GM18858 (cell line): ENCODE results near the gene SOCS7.

ENCODE experiments used
- ATAC-seq: cut with Tn5 transposase; IDR thresholded peaks from one replicate; pipeline ENCODE4 v1.9.1; 2021; ENCODE audit not compliant: unreplicated experiment

SOCS7 gene

GRCh38 chr17:38418062-38418692 lies 66.5 kb downstream of the SOCS7 start:
- ATAC-seq = no peak

- ATAC-seq = no peak
These were observed 67.3 kb downstream of the SOCS7 start for GRCh38 chr17:38418693-38419507.

DNA sequence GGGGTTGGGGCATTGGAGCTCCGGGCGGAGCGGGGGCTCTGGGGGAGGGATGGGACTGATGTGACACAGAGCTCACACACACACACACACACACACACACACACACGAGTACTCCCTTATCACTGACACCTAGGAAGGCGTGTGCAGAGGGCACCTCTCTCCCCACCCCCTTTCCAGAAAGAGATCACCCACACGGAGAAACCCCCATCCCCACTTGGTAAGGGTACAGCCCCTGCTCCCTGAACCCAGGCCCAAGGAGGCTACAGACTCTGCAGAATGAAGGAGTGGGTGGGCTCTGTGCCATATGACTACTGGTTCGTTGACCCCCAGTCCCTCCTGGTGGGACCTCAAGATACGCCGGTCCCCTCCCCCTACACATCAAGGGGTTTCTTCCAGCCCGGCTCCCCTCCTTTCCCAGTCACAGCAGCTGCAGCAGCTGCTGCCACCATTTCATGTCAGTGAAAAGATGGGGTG lies 67.9 kb downstream of the SOCS7 start:
- ATAC-seq = no peak

DNA sequence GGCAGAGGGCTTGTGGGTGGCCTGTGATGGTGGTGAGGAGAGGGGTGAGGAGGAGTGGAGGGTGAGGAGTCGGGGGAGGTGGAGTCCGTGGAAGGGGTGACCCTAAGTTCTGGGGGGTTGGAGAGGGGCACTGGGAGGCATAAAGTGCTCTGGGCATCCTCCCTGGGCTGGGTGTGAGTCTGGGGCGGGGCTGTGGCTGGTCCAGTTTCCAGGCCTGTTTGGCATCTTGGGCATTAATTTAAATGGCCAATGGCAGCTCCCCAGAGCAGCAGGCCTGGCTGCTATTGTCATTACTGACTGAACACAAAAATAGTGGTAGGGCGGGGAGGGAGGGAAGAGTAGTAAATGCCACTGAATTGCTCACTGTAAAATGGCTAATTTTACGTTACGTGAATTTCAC lies 68.9 kb downstream of the SOCS7 start:
- no peak for ATAC-seq

- no peak for ATAC-seq
These were observed 69.7 kb downstream of the SOCS7 start for GRCh38 chr17:38421171-38421841.

DNA sequence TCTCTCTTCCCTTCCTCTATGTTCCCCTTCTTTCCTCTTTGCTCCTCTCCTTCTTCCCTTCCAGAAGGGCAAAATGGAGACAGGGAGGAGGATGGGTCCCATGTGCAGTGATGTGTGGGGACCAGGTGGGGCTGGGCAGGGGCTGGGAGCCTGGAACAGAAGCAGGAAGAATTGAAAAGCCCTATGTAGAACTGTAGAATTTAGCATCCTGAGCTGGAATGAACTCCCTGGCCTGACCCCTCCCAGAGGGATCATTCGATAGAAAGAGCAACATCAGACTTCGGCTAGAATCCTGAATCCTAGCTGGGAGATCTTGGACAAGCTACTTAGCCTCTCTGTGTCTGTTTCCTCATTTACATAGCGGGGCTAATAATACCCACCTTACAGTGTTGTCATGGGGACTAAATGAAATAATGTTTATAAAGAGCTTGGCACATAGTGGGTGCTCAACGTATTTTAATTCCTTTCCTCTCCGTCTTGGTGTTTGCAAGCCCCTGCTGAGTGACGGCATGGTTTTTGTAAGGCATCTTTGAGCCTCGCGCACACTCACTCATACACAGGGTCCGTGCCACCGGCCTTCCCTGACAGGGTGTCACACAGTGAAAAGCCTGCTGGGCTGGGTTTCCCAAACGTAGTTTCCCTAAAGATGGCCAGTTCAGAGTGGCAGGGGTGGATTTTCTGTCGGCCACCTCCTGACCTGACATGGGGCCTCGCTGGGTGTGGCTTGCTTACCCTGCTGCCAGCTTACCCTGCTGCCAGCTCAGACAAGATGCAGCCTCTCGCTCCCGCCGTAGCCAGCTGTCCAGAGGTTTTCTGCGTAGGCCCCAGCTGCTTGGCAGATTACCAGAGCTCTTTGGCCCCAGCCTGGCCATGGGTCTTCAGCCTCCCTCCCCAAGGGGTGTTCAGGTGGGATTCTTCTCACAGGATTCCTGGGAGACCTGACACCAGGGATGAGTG lies 70.5 kb downstream of the SOCS7 start:
- ATAC-seq = no peak

- ATAC-seq = no peak
These were observed 72.8 kb downstream of the SOCS7 start for GRCh38 chr17:38424297-38424972.

- no peak for ATAC-seq
These were observed 73.4 kb downstream of the SOCS7 start for GRCh38 chr17:38425031-38425430.

DNA sequence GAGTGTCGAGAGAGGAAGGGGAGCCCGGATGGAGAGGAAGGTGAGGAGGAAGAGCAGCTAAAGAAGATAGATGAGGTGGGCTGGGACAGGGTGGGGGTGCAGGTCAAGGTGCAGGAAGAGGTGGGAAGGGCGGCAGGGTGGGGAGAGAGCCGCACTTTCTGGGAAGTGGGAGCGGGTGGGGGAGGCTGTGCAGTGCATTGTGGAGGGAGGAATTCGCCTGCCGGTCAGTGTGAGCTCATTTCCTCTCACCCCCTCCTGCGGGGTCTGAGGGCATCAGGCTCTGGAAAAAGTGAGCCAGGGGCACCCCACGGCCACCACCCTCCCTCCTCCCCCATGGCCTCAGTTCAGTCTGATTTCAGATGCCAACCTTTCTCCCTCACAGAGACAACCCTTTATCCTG lies 74.1 kb downstream of the SOCS7 start:
- no peak for ATAC-seq

- ATAC-seq = no peak
These were observed 74.8 kb downstream of the SOCS7 start for GRCh38 chr17:38426441-38426840.

DNA sequence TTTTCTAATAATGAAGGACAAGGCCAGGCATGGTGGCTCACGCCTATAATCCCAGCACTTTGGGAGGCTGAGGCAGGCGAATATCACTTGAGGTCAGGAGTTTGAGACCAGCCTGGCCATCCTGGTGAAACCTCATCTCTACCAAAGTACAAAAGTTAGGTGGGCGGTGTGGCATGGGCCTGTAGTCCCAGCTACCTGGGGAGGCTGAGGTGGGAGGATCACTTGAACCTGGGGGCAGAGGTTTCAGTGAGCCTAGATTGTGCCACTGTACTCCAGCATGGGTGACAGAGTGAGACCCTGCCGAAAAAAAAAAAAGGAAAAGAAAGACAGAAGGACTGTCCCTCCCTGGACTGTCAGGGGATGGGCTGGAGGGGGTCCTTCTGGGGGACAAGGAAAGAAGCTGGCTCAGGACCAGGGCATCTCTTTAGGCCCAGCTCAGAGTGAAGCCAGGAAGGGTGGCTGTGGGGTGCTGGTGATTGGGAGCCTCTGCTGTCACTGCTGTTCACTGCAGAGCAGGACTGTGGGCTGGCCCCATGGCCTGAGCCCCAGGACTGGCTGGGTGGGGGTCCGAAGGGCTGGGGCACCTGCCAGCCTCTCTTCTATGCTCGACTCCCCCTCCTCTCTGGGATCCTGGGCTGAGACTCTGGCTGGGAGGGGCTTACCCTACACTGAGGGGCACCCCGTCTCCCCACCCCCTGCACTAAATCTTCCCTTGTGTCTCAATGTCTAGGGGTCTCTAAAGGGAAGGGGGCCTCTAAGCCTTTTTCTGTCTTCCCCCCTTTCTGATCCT lies 75.7 kb downstream of the SOCS7 start:
- ATAC-seq = no peak

GRCh38 chr17:38428112-38428642 lies 76.5 kb downstream of the SOCS7 start, which contains the start of gene ARHGAP23:
TSS of gene ARHGAP23 (plus strand) at chr17:38428464. CDS start at chr17:38428486, 22 bp downstream.
- no peak for ATAC-seq

GRCh38 chr17:38428643-38429371 lies 77.2 kb downstream of the SOCS7 start:
- no peak for ATAC-seq

- no peak for ATAC-seq
These were observed 77.9 kb downstream of the SOCS7 start for GRCh38 chr17:38429476-38430100.

GRCh38 chr17:38430316-38430715 lies 78.7 kb downstream of the SOCS7 start:
- ATAC-seq = no peak

- ATAC-seq = no peak
These were observed 79.2 kb downstream of the SOCS7 start for GRCh38 chr17:38430822-38431221.

DNA sequence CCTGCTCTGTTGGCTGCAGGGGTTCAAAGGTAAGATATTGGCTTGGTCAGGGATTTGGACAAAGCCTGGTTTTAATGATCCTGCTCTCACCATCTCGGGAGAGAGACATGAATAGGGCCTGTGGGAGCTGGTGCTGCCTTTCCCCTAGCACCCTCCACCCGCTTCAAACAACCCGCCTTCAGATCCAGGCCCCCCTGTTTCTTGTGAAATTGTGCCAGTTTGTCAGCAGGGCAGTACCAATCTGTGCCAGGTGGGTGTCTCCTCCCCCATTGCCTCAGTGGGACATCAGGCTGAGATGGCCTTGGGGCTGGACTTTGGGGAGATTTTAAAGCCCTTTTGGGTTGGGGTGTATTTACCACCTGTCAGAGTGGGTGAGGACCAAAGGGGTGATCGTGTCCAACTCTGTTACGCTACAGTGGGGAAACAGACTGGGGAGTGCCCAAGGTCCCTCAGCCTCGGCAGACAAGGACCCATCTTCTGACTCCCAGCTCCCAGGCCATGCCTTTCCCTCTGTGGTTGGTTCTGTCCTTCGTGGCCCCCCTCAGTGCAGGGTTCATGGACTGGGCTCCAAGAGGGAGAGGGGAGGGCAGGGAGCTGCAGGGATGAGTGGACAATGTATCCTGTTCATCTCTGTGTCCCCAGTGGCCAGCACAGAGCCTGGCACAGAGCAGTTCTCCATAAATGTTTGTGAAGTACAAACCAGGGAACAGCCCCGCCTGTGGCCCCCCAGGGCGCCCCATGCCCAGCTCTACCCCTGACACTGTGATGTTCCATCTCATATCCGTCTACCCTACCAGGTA lies 79.9 kb downstream of the SOCS7 start:
- ATAC-seq = no peak
